Sigmoid colon (tissue), 4 donors: ENCODE measurements around the gene MMD2.

Experiments
- POLR2AphosphoS5 ChIP-seq, 4 donors: sonication (generic); formaldehyde crosslinking; IDR thresholded peaks; one replicate each; pipeline ENCODE4 v1.6.1; 2017; ENCODE audit warnings: antibody characterized with exemption in 4 of 4
- TF ChIP-seq, protein P1 (sequence below), 4 experiments: fragments of 450-650 bp in 3 of 4; fragments of 200-600 bp in 1 of 4; IDR thresholded peaks; one replicate each; pipeline ENCODE4 v1.5.1; 2016 to 2019; ENCODE audit warnings: antibody characterized with exemption in 4 of 4, mild to moderate bottlenecking in 3 of 4, moderate library complexity in 2 of 4

GRCh38 chr7:5001003-5001402 is 42.0 kb upstream of the MMD2 start:
- TF ChIP-seq POLR2AphosphoS5 (IDR thresholded peaks at IDR 0.05) = no peak
- TF ChIP-seq, protein P1, sequence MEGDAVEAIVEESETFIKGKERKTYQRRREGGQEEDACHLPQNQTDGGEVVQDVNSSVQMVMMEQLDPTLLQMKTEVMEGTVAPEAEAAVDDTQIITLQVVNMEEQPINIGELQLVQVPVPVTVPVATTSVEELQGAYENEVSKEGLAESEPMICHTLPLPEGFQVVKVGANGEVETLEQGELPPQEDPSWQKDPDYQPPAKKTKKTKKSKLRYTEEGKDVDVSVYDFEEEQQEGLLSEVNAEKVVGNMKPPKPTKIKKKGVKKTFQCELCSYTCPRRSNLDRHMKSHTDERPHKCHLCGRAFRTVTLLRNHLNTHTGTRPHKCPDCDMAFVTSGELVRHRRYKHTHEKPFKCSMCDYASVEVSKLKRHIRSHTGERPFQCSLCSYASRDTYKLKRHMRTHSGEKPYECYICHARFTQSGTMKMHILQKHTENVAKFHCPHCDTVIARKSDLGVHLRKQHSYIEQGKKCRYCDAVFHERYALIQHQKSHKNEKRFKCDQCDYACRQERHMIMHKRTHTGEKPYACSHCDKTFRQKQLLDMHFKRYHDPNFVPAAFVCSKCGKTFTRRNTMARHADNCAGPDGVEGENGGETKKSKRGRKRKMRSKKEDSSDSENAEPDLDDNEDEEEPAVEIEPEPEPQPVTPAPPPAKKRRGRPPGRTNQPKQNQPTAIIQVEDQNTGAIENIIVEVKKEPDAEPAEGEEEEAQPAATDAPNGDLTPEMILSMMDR (IDR thresholded peaks at IDR 0.05) = no peak
